PC-9 (cell line): ENCODE results near the gene FXYD4. TPM values are rescaled to one million over a fixed set of nuclear protein-coding genes. Genes with fewer than 3 reads are reported as not detected.
A peak's percentile ranks its signal among the peaks of the same experiment; 100 is the strongest.

Experiments
- BruUV-seq: library from RNA; stranded (reverse); fragments of 400-500 nt; replicated peaks from 2 replicates; lab custom pipeline; 2021; lab: Mats Ljungman, UMichigan
- CTCF ChIA-PET: fragments of 300-600 bp; sonication (Branson Sonifier 250); formaldehyde crosslinking; loops from one replicate; lab custom pipeline; 2022; ENCODE audit warnings: antibody characterized with exemption; lab: Charles Lee
- POLR2A ChIA-PET: fragments of 300-600 bp; sonication (Branson Sonifier 250); formaldehyde crosslinking; loops from one replicate; lab custom pipeline; 2022; ENCODE audit warnings: antibody characterized with exemption; ENCODE audit not compliant: unreplicated experiment; lab: Charles Lee
- DNase-seq, 2 experiments: peaks; one replicate each; pipeline versions ENCODE4 v3.0.0 to v3.0.0-alpha.2; 2015 to 2022; ENCODE audit warnings: mixed read lengths in 1 of 2
- H2AFZ ChIP-seq: fragments of 200-600 bp; sonication (generic); 2 replicates; pipeline ENCODE4 v1.8.1; 2017; ENCODE audit warnings: antibody characterized with exemption
- H3F3A ChIP-seq: fragments of 200-600 bp; sonication (generic); 2 replicates; pipeline ENCODE4 v1.8.1; 2017; ENCODE audit warnings: antibody characterized with exemption, mild to moderate bottlenecking, low read depth; ENCODE audit not compliant: insufficient read depth
- H3K27ac ChIP-seq: fragments of 200-600 bp; sonication (generic); 2 replicates; pipeline ENCODE4 v1.6.1; 2016; ENCODE audit warnings: mixed run types
- H3K27me3 ChIP-seq: fragments of 200-600 bp; sonication (generic); 2 replicates; pipeline ENCODE4 v1.6.1; 2016; ENCODE audit warnings: low read depth, mixed run types; ENCODE audit not compliant: insufficient read depth
- H3K36me3 ChIP-seq: fragments of 200-600 bp; sonication (generic); 2 replicates; pipeline ENCODE4 v1.6.1; 2016; ENCODE audit warnings: low read depth, mixed run types
- H3K4me1 ChIP-seq: fragments of 200-600 bp; sonication (generic); replicated peaks from 2 replicates; pipeline ENCODE4 v1.6.1; 2016; ENCODE audit warnings: mixed run types; ENCODE audit not compliant: insufficient read depth
- H3K4me2 ChIP-seq: fragments of 200-600 bp; sonication (generic); 2 replicates; pipeline ENCODE4 v1.6.1; 2017; ENCODE audit warnings: mixed run types
- H3K4me3 ChIP-seq: fragments of 200-600 bp; sonication (generic); 2 replicates; pipeline ENCODE4 v1.6.1; 2016; ENCODE audit warnings: mixed run types
- H3K79me2 ChIP-seq: fragments of 200-600 bp; sonication (generic); 2 replicates; pipeline ENCODE4 v1.6.1; 2017; ENCODE audit warnings: low read depth, mixed run types
- H3K9me2 ChIP-seq: fragments of 200-600 bp; sonication (generic); 2 replicates; pipeline ENCODE4 v1.8.1; 2017; ENCODE audit warnings: mild to moderate bottlenecking; ENCODE audit not compliant: insufficient read depth
- H3K9me3 ChIP-seq: fragments of 200-600 bp; sonication (generic); 2 replicates; pipeline ENCODE4 v1.8.1; 2016; ENCODE audit warnings: low read depth; ENCODE audit not compliant: insufficient read depth
- H4K20me1 ChIP-seq: fragments of 200-600 bp; sonication (generic); 2 replicates; pipeline ENCODE4 v1.8.1; 2017; ENCODE audit not compliant: insufficient read depth
- EZH2 ChIP-seq: fragments of 200-600 bp; sonication (generic); IDR thresholded peaks from 2 replicates; pipeline ENCODE4 v1.8.0; 2017; ENCODE audit warnings: antibody characterized with exemption, low read depth
- intact Hi-C: fragments of 100-400 bp; cut with micrococcal nuclease; formaldehyde crosslinking; loops from one replicate; pipeline ENCODE4 v1.10.0; 2022; ENCODE audit not compliant: unreplicated experiment
- total RNA-seq: library from RNA; stranded (reverse); gene quantifications from 2 replicates; pipeline ENCODE4 v1.2.3, GENCODE V29; 2021
- TF ChIP-seq, protein P1 (sequence below): fragments of 200-600 bp; sonication (generic); conservative IDR thresholded peaks from 2 replicates; pipeline ENCODE4 v1.6.1; 2017; ENCODE audit warnings: mixed run types, antibody characterized with exemption, mild to moderate bottlenecking, moderate library complexity

FXYD4 gene
- total RNA-seq, 1 experiment from 2014 or later = not detected

DNA sequence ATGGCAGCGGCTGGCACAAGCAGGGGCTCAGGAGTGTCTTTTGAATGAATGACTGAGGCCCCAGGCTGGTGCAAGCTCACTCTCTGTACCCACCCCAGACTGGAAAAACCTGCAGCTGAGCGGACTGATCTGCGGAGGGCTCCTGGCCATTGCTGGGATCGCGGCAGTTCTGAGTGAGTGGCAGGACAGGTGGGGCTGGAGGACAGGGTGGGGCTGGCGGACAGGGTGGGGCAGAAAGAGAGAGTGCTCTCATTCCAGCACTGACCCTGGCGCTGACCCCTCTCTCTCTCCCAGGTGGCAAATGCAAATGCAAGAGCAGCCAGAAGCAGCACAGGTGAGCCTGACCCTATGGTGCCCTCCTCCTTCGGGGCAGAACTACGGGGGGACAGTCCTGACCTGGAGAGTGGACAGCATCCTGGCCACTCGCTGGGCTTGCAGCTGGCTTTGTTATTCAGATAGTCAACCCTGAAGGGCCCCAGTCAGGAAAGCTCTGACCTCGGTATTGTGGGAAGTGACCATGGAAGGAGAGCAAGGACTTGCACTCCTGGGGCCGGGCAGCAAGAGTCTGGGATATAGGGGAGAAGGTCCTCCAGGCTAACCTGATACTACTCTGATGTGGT is 4.1 kb downstream of the FXYD4 start:
- Histone ChIP-seq H3K4me3 (no peak overlapping the region), H3K36me3 (no peaks in the 10 kb centered on the region), H3K79me2 (no peaks in the 10 kb centered on the region), H3K9me3 (no peaks in the 10 kb centered on the region), H3K4me1 (peaks cover 8% of the 10 kb centered on the region), H3F3A (peaks cover 5% of the 10 kb centered on the region; the same call in 1 of the 2 replicates), H3K4me2 (peak overlapping the region; percentile 23), H3K27ac (no peak overlapping the region), H3K27me3 (no peaks in the 10 kb centered on the region), H2AFZ (no peak overlapping the region), H3K9me2 (no peaks in the 10 kb centered on the region), H4K20me1 (no peaks in the 10 kb centered on the region)
- no TSS peak for BruUV-seq
- intact Hi-C loops = loop anchor here (2.0 kb wide), 1 partner anchor 21 kb away; no protein-coding TSS in a partner anchor
- ChIA-PET POLR2A (interaction anchor here (0.5 kb wide), 1 partner anchor 32 kb away, joined by 5 read pairs; no protein-coding TSS in a partner anchor), CTCF (interaction anchor here (0.6 kb wide), 1 partner anchor 11 kb away, joined by 3 read pairs; no protein-coding TSS in a partner anchor)
- TF ChIP-seq EZH2 = no peak
- TF ChIP-seq, protein P1, sequence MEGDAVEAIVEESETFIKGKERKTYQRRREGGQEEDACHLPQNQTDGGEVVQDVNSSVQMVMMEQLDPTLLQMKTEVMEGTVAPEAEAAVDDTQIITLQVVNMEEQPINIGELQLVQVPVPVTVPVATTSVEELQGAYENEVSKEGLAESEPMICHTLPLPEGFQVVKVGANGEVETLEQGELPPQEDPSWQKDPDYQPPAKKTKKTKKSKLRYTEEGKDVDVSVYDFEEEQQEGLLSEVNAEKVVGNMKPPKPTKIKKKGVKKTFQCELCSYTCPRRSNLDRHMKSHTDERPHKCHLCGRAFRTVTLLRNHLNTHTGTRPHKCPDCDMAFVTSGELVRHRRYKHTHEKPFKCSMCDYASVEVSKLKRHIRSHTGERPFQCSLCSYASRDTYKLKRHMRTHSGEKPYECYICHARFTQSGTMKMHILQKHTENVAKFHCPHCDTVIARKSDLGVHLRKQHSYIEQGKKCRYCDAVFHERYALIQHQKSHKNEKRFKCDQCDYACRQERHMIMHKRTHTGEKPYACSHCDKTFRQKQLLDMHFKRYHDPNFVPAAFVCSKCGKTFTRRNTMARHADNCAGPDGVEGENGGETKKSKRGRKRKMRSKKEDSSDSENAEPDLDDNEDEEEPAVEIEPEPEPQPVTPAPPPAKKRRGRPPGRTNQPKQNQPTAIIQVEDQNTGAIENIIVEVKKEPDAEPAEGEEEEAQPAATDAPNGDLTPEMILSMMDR = no peak
- DNase-seq = peak; percentile 63 to 90

GRCh38 chr10:43376046-43376635 is 4.7 kb downstream of the FXYD4 start:
- intact Hi-C loops = loop anchor here (2.0 kb wide), 1 partner anchor 21 kb away; no protein-coding TSS in a partner anchor
- DNase-seq = no peak

GRCh38 chr10:43376828-43377423 is 5.5 kb downstream of the FXYD4 start:
- Histone ChIP-seq H3K4me2 (no peak overlapping the region), H3K79me2 (no peaks in the 10 kb centered on the region), H3K36me3 (no peaks in the 10 kb centered on the region), H3K9me3 (no peaks in the 10 kb centered on the region), H4K20me1 (no peaks in the 10 kb centered on the region), H3K27ac (no peak overlapping the region), H3K9me2 (no peaks in the 10 kb centered on the region), H3F3A (peaks cover 12% of the 10 kb centered on the region; the same call in 1 of the 2 replicates), H3K27me3 (no peaks in the 10 kb centered on the region), H2AFZ (no peak overlapping the region), H3K4me3 (no peak overlapping the region), H3K4me1 (peaks cover 12% of the 10 kb centered on the region)
- BruUV-seq = no TSS peak
- intact Hi-C loops = loop anchor here (1.0 to 2.0 kb wide), 2 partner anchors 22 to 27 kb away; no protein-coding TSS in a partner anchor
- TF ChIP-seq, protein P1 = no peak
- no peak for TF ChIP-seq EZH2
- no peak for DNase-seq
- POLR2A ChIA-PET = interaction anchor here (0.7 kb wide), 1 partner anchor 58 kb away, joined by 15 read pairs; no protein-coding TSS in a partner anchor
- CTCF ChIA-PET = interaction anchor here (0.7 kb wide), 1 partner anchor 12 kb away, joined by 3 read pairs; no protein-coding TSS in a partner anchor

More at GRCh38 chr10:43376046-43376635, 4.7 kb downstream of the FXYD4 start:
- no peaks in the 10 kb centered on the region for H3K9me3 ChIP-seq
- peaks cover 12% of the 10 kb centered on the region for H3K4me1 ChIP-seq
- no peak overlapping the region for H2AFZ ChIP-seq
- H3K4me2 ChIP-seq = no peak overlapping the region
- ChIA-PET POLR2A (interaction anchor here (0.7 kb wide), 1 partner anchor 59 kb away, joined by 15 read pairs; no protein-coding TSS in a partner anchor), CTCF (interaction anchor here (0.7 kb wide), 1 partner anchor 11 kb away, joined by 3 read pairs; no protein-coding TSS in a partner anchor)
- no peak for TF ChIP-seq EZH2
- TF ChIP-seq, protein P1 = no peak
- no peaks in the 10 kb centered on the region for H4K20me1 ChIP-seq
- no peaks in the 10 kb centered on the region for H3K36me3 ChIP-seq
- H3K4me3 ChIP-seq = no peak overlapping the region
- no peaks in the 10 kb centered on the region for H3K9me2 ChIP-seq
- peaks cover 11% of the 10 kb centered on the region; the same call in 1 of the 2 replicates for H3F3A ChIP-seq
- no peaks in the 10 kb centered on the region for H3K79me2 ChIP-seq
- no peaks in the 10 kb centered on the region for H3K27me3 ChIP-seq
- BruUV-seq = no TSS peak
- no peak overlapping the region for H3K27ac ChIP-seq
